Skeletal muscle cell (primary cell): ENCODE measurements around the gene ID1.
"Not testable (repeated sequence)": the region's sequence is repeated elsewhere in the genome, so short reads cannot be mapped to it uniquely, and the experiment has no call there.

Experiments
- DNase-seq: peaks from one replicate; pipeline ENCODE4 v3.0.0-alpha.2; 2010; ENCODE audit warnings: low read depth
- H3K4me3 ChIP-seq: 2 replicates; pipeline ENCODE4 v1.5.1; 2011; ENCODE audit warnings: low read depth, mild to moderate bottlenecking, control low read depth, low read length, moderate library complexity

The ID1 gene

GRCh38 chr20:31626534-31626933, 21.4 kb downstream of the ID1 start:
- H3K4me3 ChIP-seq, DNase-seq: not testable (repeated sequence)

- not testable (repeated sequence) for H3K4me3 ChIP-seq, DNase-seq
Observed at GRCh38 chr20:31628057-31628456, 23.0 kb downstream of the ID1 start.

- DNase-seq: no peak
- no peak overlapping the region for H3K4me3 ChIP-seq
Observed at GRCh38 chr20:31630187-31630790, 25.2 kb downstream of the ID1 start.

GRCh38 chr20:31632548-31633338, 27.7 kb downstream of the ID1 start:
- H3K4me3 ChIP-seq: no peak overlapping the region
- no peak for DNase-seq

- no peak for DNase-seq
- H3K4me3 ChIP-seq: no peak overlapping the region
Observed at GRCh38 chr20:31633339-31633914, 28.3 kb downstream of the ID1 start.

- no peak within 1 kb of the TSS for H3K4me3 ChIP-seq
- DNase-seq: no peak
Observed at GRCh38 chr20:31637660-31638059, 32.6 kb downstream of the ID1 start, which contains the start of gene COX4I2. TSS of gene COX4I2 (plus strand) at chr20:31637912. CDS start at chr20:31639018, 1,106 bp downstream.

GRCh38 chr20:31638317-31638716, 33.2 kb downstream of the ID1 start:
- no peak for DNase-seq

GRCh38 chr20:31638816-31639215, 33.7 kb downstream of the ID1 start:
- DNase-seq: no peak
- H3K4me3 ChIP-seq: no peak overlapping the region

More at GRCh38 chr20:31638317-31638716, 33.2 kb downstream of the ID1 start:
- no peak overlapping the region for H3K4me3 ChIP-seq

GRCh38 chr20:31640259-31640658, 35.2 kb downstream of the ID1 start:
- no peak for DNase-seq
- no peak overlapping the region for H3K4me3 ChIP-seq

- no peak overlapping the region for H3K4me3 ChIP-seq
- no peak for DNase-seq
Observed at GRCh38 chr20:31641391-31641790, 36.3 kb downstream of the ID1 start.

- DNase-seq: no peak
- H3K4me3 ChIP-seq: no peak overlapping the region
Observed at GRCh38 chr20:31642837-31643236, 37.7 kb downstream of the ID1 start.

- H3K4me3 ChIP-seq: no peak overlapping the region
- no peak for DNase-seq
Observed at GRCh38 chr20:31643522-31643921, 38.4 kb downstream of the ID1 start.

- no peak overlapping the region for H3K4me3 ChIP-seq
- no peak for DNase-seq
Observed at GRCh38 chr20:31644701-31645100, 39.6 kb downstream of the ID1 start.

- not testable (repeated sequence) for H3K4me3 ChIP-seq, DNase-seq
Observed at GRCh38 chr20:31648104-31648503, 43.0 kb downstream of the ID1 start.

GRCh38 chr20:31652917-31653396, 47.9 kb downstream of the ID1 start:
- DNase-seq: peak; percentile 37
- no peak overlapping the region for H3K4me3 ChIP-seq

GRCh38 chr20:31653561-31653960, 48.5 kb downstream of the ID1 start:
- no peak for DNase-seq
- H3K4me3 ChIP-seq: no peak overlapping the region

GRCh38 chr20:31654534-31654933, 49.4 kb downstream of the ID1 start:
- no peak for DNase-seq
- H3K4me3 ChIP-seq: no peak overlapping the region
